Measurements from ENCODE around the gene CCDC85C.

- TF ChIP-seq CTCF (IDR thresholded peaks at IDR 0.05) = no peak
- TF ChIP-seq POLR2A (IDR thresholded peaks at IDR 0.05) = no peak
Measured at GRCh38 chr14:99616832-99617800, 13.1 kb upstream of the CCDC85C start.

Data from testis (tissue), 2 donors.